ENCODE results near the gene GNLY.
A peak's percentile ranks its signal among the peaks of the same experiment; 100 is the strongest.

- TF ChIP-seq, protein P1, sequence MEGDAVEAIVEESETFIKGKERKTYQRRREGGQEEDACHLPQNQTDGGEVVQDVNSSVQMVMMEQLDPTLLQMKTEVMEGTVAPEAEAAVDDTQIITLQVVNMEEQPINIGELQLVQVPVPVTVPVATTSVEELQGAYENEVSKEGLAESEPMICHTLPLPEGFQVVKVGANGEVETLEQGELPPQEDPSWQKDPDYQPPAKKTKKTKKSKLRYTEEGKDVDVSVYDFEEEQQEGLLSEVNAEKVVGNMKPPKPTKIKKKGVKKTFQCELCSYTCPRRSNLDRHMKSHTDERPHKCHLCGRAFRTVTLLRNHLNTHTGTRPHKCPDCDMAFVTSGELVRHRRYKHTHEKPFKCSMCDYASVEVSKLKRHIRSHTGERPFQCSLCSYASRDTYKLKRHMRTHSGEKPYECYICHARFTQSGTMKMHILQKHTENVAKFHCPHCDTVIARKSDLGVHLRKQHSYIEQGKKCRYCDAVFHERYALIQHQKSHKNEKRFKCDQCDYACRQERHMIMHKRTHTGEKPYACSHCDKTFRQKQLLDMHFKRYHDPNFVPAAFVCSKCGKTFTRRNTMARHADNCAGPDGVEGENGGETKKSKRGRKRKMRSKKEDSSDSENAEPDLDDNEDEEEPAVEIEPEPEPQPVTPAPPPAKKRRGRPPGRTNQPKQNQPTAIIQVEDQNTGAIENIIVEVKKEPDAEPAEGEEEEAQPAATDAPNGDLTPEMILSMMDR (IDR thresholded peaks at IDR 0.05): peak; percentile 69 to 87 (median 82)
- TF ChIP-seq POLR2A (IDR thresholded peaks at IDR 0.05): no peak
These were observed 13.1 kb downstream of the GNLY start for GRCh38 chr2:85707304-85707703.

Measured in Peyer's patch (tissue), 4 donors.